ENCODE data around the gene INTS7. TPM values are rescaled to one million over a fixed set of nuclear protein-coding genes. Genes with fewer than 3 reads are reported as not detected.

The INTS7 gene
- polyA plus RNA-seq (ENCODE audit: insufficient read length in 4 of 4): 10 to 100 TPM; 17.6 to 20.2 (median 18.2) TPM

- DNase-seq (ENCODE audit: low read depth in 4 of 4, low spot score in 3 of 4): peak; percentile 99 to 100 (median 99)
These were observed at the start of gene INTS7, which contains the start of gene DTL for GRCh38 chr1:212035123-212035834. TSS of gene INTS7 (minus strand) at chr1:212035557. CDS start at chr1:212035437, 120 bp downstream. TSS of gene DTL (plus strand) at chr1:212035748. CDS start at chr1:212035891, 143 bp downstream.

GRCh38 chr1:212082765-212083406 is 47.5 kb upstream of the INTS7 start:
- no peak for DNase-seq (ENCODE audit: low read depth in 4 of 4, low spot score in 3 of 4)

- DNase-seq (ENCODE audit: low read depth in 4 of 4, low spot score in 3 of 4): no peak
These were observed 43.5 kb upstream of the INTS7 start for GRCh38 chr1:212078826-212079225.

GRCh38 chr1:212077028-212077427 is 41.7 kb upstream of the INTS7 start:
- no peak for DNase-seq (ENCODE audit: low read depth in 4 of 4, low spot score in 3 of 4)

- DNase-seq (ENCODE audit: low read depth in 4 of 4, low spot score in 3 of 4): no peak
These were observed 39.5 kb upstream of the INTS7 start for GRCh38 chr1:212074856-212075255.

- no peak for DNase-seq (ENCODE audit: low read depth in 4 of 4, low spot score in 3 of 4)
These were observed 39.0 kb upstream of the INTS7 start for GRCh38 chr1:212074313-212074712.

- no peak for DNase-seq (ENCODE audit: low read depth in 4 of 4, low spot score in 3 of 4)
These were observed 38.1 kb upstream of the INTS7 start for GRCh38 chr1:212073490-212073889.

- DNase-seq (ENCODE audit: low read depth in 4 of 4, low spot score in 3 of 4): no peak
These were observed 36.7 kb upstream of the INTS7 start for GRCh38 chr1:212072047-212072446.

- DNase-seq (ENCODE audit: low read depth in 4 of 4, low spot score in 3 of 4): peak in 3 of 4 donors; percentile 17 to 31 (median 18)
These were observed 35.5 kb upstream of the INTS7 start for GRCh38 chr1:212070720-212071302.

- DNase-seq (ENCODE audit: low read depth in 4 of 4, low spot score in 3 of 4): peak in 1 of 4 donors; percentile 4
These were observed 32.4 kb upstream of the INTS7 start for GRCh38 chr1:212067787-212068186.

GRCh38 chr1:212062832-212063438 is 27.6 kb upstream of the INTS7 start:
- peak in 1 of 4 donors; percentile 5 for DNase-seq (ENCODE audit: low read depth in 4 of 4, low spot score in 3 of 4)

- DNase-seq (ENCODE audit: low read depth in 4 of 4, low spot score in 3 of 4): no peak
These were observed 25.5 kb upstream of the INTS7 start for GRCh38 chr1:212060632-212061472.

- DNase-seq (ENCODE audit: low read depth in 4 of 4, low spot score in 3 of 4): no peak
These were observed 20.0 kb upstream of the INTS7 start for GRCh38 chr1:212055333-212055732.

- DNase-seq (ENCODE audit: low read depth in 4 of 4, low spot score in 3 of 4): no peak
These were observed 18.6 kb upstream of the INTS7 start for GRCh38 chr1:212053993-212054392.

- no peak for DNase-seq (ENCODE audit: low read depth in 4 of 4, low spot score in 3 of 4)
These were observed 10.6 kb upstream of the INTS7 start for GRCh38 chr1:212045981-212046380.

GRCh38 chr1:212044851-212045250 is 9.5 kb upstream of the INTS7 start:
- DNase-seq (ENCODE audit: low read depth in 4 of 4, low spot score in 3 of 4): no peak

GRCh38 chr1:212042436-212042835 is 7.1 kb upstream of the INTS7 start:
- no peak for DNase-seq (ENCODE audit: low read depth in 4 of 4, low spot score in 3 of 4)

- no peak for DNase-seq (ENCODE audit: low read depth in 4 of 4, low spot score in 3 of 4)
These were observed 5.5 kb upstream of the INTS7 start for GRCh38 chr1:212040629-212041412.

- no peak for DNase-seq (ENCODE audit: low read depth in 4 of 4, low spot score in 3 of 4)
These were observed 4.3 kb upstream of the INTS7 start for GRCh38 chr1:212039622-212040021.
